HG03378 (cell line): ENCODE data around the gene OAS1.
"Not testable (repeated sequence)": the region's sequence is repeated elsewhere in the genome, so short reads cannot be mapped to it uniquely, and the experiment has no call there.

Source experiments
- ATAC-seq: cut with Tn5 transposase; IDR thresholded peaks from one replicate; pipeline ENCODE4 v1.9.1; 2021; ENCODE audit warnings: mild to moderate bottlenecking, moderate library complexity; ENCODE audit not compliant: unreplicated experiment

Gene OAS1

GRCh38 chr12:112936264-112936663 is 29.5 kb downstream of the OAS1 start:
- no peak for ATAC-seq

GRCh38 chr12:112936927-112937326 is 30.2 kb downstream of the OAS1 start:
- no peak for ATAC-seq

GRCh38 chr12:112937741-112938719 is 31.3 kb downstream of the OAS1 start, which contains the start of gene OAS3:
OAS3 (plus strand) TSS chr12:112938474; CDS start chr12:112938531, 57 bp downstream.
- no peak for ATAC-seq

- ATAC-seq = no peak
These were observed 32.0 kb downstream of the OAS1 start for GRCh38 chr12:112938751-112939150.

GRCh38 chr12:112939761-112940381 is 33.1 kb downstream of the OAS1 start:
- ATAC-seq = peak; percentile 68

- ATAC-seq = no peak
These were observed 35.0 kb downstream of the OAS1 start for GRCh38 chr12:112941528-112942335.

GRCh38 chr12:112942572-112942971 is 35.8 kb downstream of the OAS1 start:
- no peak for ATAC-seq

- no peak for ATAC-seq
These were observed 37.4 kb downstream of the OAS1 start for GRCh38 chr12:112944024-112944690.

- ATAC-seq = no peak
These were observed 38.8 kb downstream of the OAS1 start for GRCh38 chr12:112945515-112945914.

GRCh38 chr12:112946236-112947000 is 39.7 kb downstream of the OAS1 start:
- ATAC-seq = no peak

GRCh38 chr12:112947314-112947713 is 40.6 kb downstream of the OAS1 start:
- no peak for ATAC-seq

GRCh38 chr12:112947761-112948160 is 41.0 kb downstream of the OAS1 start:
- ATAC-seq = no peak

GRCh38 chr12:112948806-112949205 is 42.0 kb downstream of the OAS1 start:
- ATAC-seq = no peak

- ATAC-seq = no peak
These were observed 43.9 kb downstream of the OAS1 start for GRCh38 chr12:112950701-112951100.

GRCh38 chr12:112957125-112957524 is 50.4 kb downstream of the OAS1 start:
- ATAC-seq = not testable (repeated sequence)

GRCh38 chr12:112961074-112961473 is 54.3 kb downstream of the OAS1 start:
- ATAC-seq = no peak

GRCh38 chr12:112961536-112961935 is 54.8 kb downstream of the OAS1 start:
- no peak for ATAC-seq

- no peak for ATAC-seq
These were observed 55.8 kb downstream of the OAS1 start for GRCh38 chr12:112962561-112962960.

- ATAC-seq = no peak
These were observed 56.6 kb downstream of the OAS1 start for GRCh38 chr12:112963227-112963861.
